GM21786 (cell line): ENCODE data around the gene CD34.

Experiments
- ATAC-seq: cut with Tn5 transposase; IDR thresholded peaks from one replicate; pipeline ENCODE4 v1.9.1; 2021; ENCODE audit not compliant: unreplicated experiment

Gene CD34

GRCh38 chr1:207836591-207837347, 74.2 kb downstream of the CD34 start:
- ATAC-seq = no peak

GRCh38 chr1:207835958-207836357, 75.0 kb downstream of the CD34 start:
- no peak for ATAC-seq

GRCh38 chr1:207833956-207834660, 76.8 kb downstream of the CD34 start:
- no peak for ATAC-seq

- ATAC-seq = no peak
Measured at GRCh38 chr1:207833381-207833780, 77.5 kb downstream of the CD34 start.

GRCh38 chr1:207832796-207833195, 78.1 kb downstream of the CD34 start:
- ATAC-seq = no peak

- ATAC-seq = peak; percentile 89
Measured at GRCh38 chr1:207831517-207832327, 79.2 kb downstream of the CD34 start.
